Adrenal gland (tissue), 12 donors: ENCODE measurements around the gene BAMBI. TPM values are rescaled to one million over a fixed set of nuclear protein-coding genes. Genes with fewer than 3 reads are reported as not detected.

Source experiments
- DNase-seq, 7 donors: peaks; one replicate each; pipeline ENCODE4 v3.0.0-alpha.2; 2019 to 2020
- H3K27ac ChIP-seq, 5 donors: fragments of 200-600 bp; sonication (generic) in 4 of 5; 1 replicate in 3 of 5; 2 replicates in 2 of 5; pipeline versions ENCODE4 v1.5.1 to v1.8.0; 2016 to 2020; ENCODE audit warnings: mild to moderate bottlenecking in 1 of 5
- H3K27me3 ChIP-seq: fragments of 200-600 bp; 2 replicates; pipeline ENCODE4 v1.8.0; 2021
- H3K36me3 ChIP-seq, 2 donors: fragments of 200-600 bp; replicated peaks in 1 of 2; 1 replicate in 1 of 2; 2 replicates in 1 of 2; pipeline versions ENCODE4 v1.5.1 to v1.8.0; 2018 to 2022
- H3K4me1 ChIP-seq, 2 donors: fragments of 200-600 bp; replicated peaks in 1 of 2; 1 replicate in 1 of 2; 2 replicates in 1 of 2; pipeline versions ENCODE4 v1.5.1 to v1.8.0; 2018 to 2021
- H3K4me3 ChIP-seq, 4 donors: fragments of 200-600 bp; sonication (generic) in 3 of 4; one replicate each; pipeline ENCODE4 v1.5.1; 2016 to 2018
- H3K9me3 ChIP-seq, 3 donors: fragments of 200-600 bp; sonication (generic) in 1 of 3; replicated peaks in 1 of 3; 1 replicate in 2 of 3; 2 replicates in 1 of 3; pipeline versions ENCODE4 v1.5.1 to v1.8.0; 2016 to 2021
- CTCF ChIP-seq, 6 experiments: fragments of 450-650 bp in 4 of 6; fragments of 200-600 bp in 2 of 6; sonication (generic) in 1 of 6; IDR thresholded peaks; 1 replicate in 5 of 6; 2 replicates in 1 of 6; pipeline versions ENCODE4 v1.5.1 to v1.8.0; 2016 to 2021; ENCODE audit warnings: antibody characterized with exemption in 6 of 6, mild to moderate bottlenecking in 2 of 6, moderate library complexity in 1 of 6
- POLR2A ChIP-seq, 2 donors: fragments of 450-650 bp; IDR thresholded peaks; one replicate each; pipeline ENCODE4 v1.6.1; 2017; ENCODE audit warnings: antibody characterized with exemption in 2 of 2, mild to moderate bottlenecking in 2 of 2, moderate library complexity in 1 of 2
- WGBS, 4 donors: extraction: QIAGEN DNeasy Blood & Tissue Kit in 2 of 4; methylation state at CpG; one replicate each; pipeline versions ENCODE4 v1.1.5 to v1.1.7; 2013 to 2017; 5-methylcytosine and 5-hydroxymethylcytosine counted together
- intact Hi-C, 2 donors: fragments of 100-400 bp; cut with DNase I; formaldehyde crosslinking; loops; one replicate each; pipeline versions ENCODE4 v1.14.1 to v1.15.0; 2022 to 2023
- polyA plus RNA-seq, 3 donors: library from polyadenylated mRNA; stranded (reverse); fragments of 200-250 nt in 2 of 3; fragments of 350-450 nt in 1 of 3; fragmentation: Illumina TruSeq in 1 of 3; extraction: RNeasy Lipid Tissue Mini Kit (QIAGEN cat#74804) in 1 of 3; gene quantifications; one replicate each; pipeline ENCODE4 v1.2.3, GENCODE V29; 2013 to 2014
- total RNA-seq, 9 donors: library from RNA; depleted of rRNA in 4 of 9; stranded (reverse); fragments of >200 nt in 4 of 9; fragments of 120-200 nt in 1 of 9; fragmentation: NEBNext Ultra II Directional in 1 of 9; extraction: Animal tissue kit (Norgen Biotek cat#: 25700) in 1 of 9; gene quantifications; one replicate each; pipeline versions ENCODE4 v1.1.0 to v1.2.4, GENCODE V29; 2013 to 2023
- donor health status: healthy with polysubstance abuse.
- donor health status: Bipolar disorder and iron deficiency.
- donor health status: DM: yes; HTN: yes; CAD: no.
- donor health status: DM: no; HTN: no; CAD: no.
- donor health status: DM: no; HTN: no; CAD: no.
- donor health status: DM: yes; HTN: yes; CAD: no.

Gene BAMBI
- total and polyA plus RNA-seq, 12 donors, result 19.5 to 114 (median 71.9) TPM

GRCh38 chr10:28715757-28716156, 38.4 kb downstream of the BAMBI start:
- Histone ChIP-seq H3K4me1 (peaks cover 12 to 34% of the 10 kb centered on the region in 2 donors), H3K27me3 (no peaks in the 10 kb centered on the region), H3K36me3 (no peaks in the 10 kb centered on the region), H3K9me3 (no peaks in the 10 kb centered on the region), H3K27ac (no peak overlapping the region), H3K4me3 (no peak overlapping the region)
- WGBS, 4 donors, result 67 to 83% (median 76%) methylated on average over 2 of the region's 2 CpGs
- intact Hi-C loops, result no loop called here
- no peak for DNase-seq
- TF ChIP-seq POLR2A (IDR thresholded peaks at IDR 0.05), result no peak
- no peak for TF ChIP-seq CTCF (IDR thresholded peaks at IDR 0.05)

- intact Hi-C loops, result no loop called here
- WGBS, 4 donors, result 83 to 100% (median 92%) methylated on average over 1 of the region's 1 CpG
- no peak for TF ChIP-seq POLR2A (IDR thresholded peaks at IDR 0.05)
- Histone ChIP-seq H3K4me1 (peaks cover 7 to 36% of the 10 kb centered on the region in 2 donors), H3K27me3 (no peaks in the 10 kb centered on the region), H3K27ac (no peak overlapping the region), H3K36me3 (no peaks in the 10 kb centered on the region), H3K9me3 (no peaks in the 10 kb centered on the region), H3K4me3 (no peak overlapping the region)
- peak in 3 of 7 donors; percentile 28 to 42 (median 29) for DNase-seq
Measured at GRCh38 chr10:28716748-28717147, 39.4 kb downstream of the BAMBI start.

GRCh38 chr10:28717656-28718201, 40.4 kb downstream of the BAMBI start:
- no peak for TF ChIP-seq POLR2A (IDR thresholded peaks at IDR 0.05)
- no peak for TF ChIP-seq CTCF (IDR thresholded peaks at IDR 0.05)
- Histone ChIP-seq H3K9me3 (no peaks in the 10 kb centered on the region), H3K4me3 (no peak overlapping the region), H3K36me3 (no peaks in the 10 kb centered on the region), H3K27me3 (no peaks in the 10 kb centered on the region), H3K4me1 (peaks cover 9 to 37% of the 10 kb centered on the region in 2 donors), H3K27ac (no peak overlapping the region)
- 60 to 74% (median 67%) methylated on average over 3 of the region's 3 CpGs for WGBS, 4 donors
- intact Hi-C loops, result no loop called here
- DNase-seq, result peak in 1 of 7 donors; percentile 35

- no peaks in the 10 kb centered on the region for H3K27me3 ChIP-seq
- intact Hi-C loops, result no loop called here
- no peaks in the 10 kb centered on the region for H3K36me3 ChIP-seq
- TF ChIP-seq CTCF (IDR thresholded peaks at IDR 0.05) (no peak), POLR2A (IDR thresholded peaks at IDR 0.05) (no peak)
- peaks cover 11 to 24% of the 10 kb centered on the region in 2 donors for H3K4me1 ChIP-seq
- 47 to 53% (median 50%) methylated on average over 8 of the region's 8 CpGs for WGBS, 4 donors
- H3K9me3 ChIP-seq, result no peaks in the 10 kb centered on the region
- no peak overlapping the region for H3K4me3 ChIP-seq
- no peak overlapping the region for H3K27ac ChIP-seq
- no peak for DNase-seq
Measured at GRCh38 chr10:28719789-28720436, 42.6 kb downstream of the BAMBI start.
